ENCODE results near the gene GRHL3. TPM values are rescaled to one million over a fixed set of nuclear protein-coding genes. Genes with fewer than 3 reads are reported as not detected.

Gene GRHL3
- total and polyA plus RNA-seq, 10 of the 15 experiments (the other 5 are each of a cell fraction or from before 2014, with no cell fraction given) = 0.07 to 0.87 (median 0.34) TPM

GRCh38 chr1:24294716-24295371, 24.3 kb upstream of the GRHL3 start:
- ChIA-PET SMC1A (ENCODE audit: uncharacterized antibody, unreplicated experiment) (interaction anchor here (0.6 to 0.9 kb wide), 2 partner anchors 91 to 96 kb away, joined by 3 to 4 read pairs; no protein-coding TSS in a partner anchor), RAD21 (ENCODE audit: unreplicated experiment) (no interaction called here), POLR2A (no interaction called here), CTCF (interaction anchor here (1.1 kb wide), 1 partner anchor 97 kb away, joined by 5 read pairs; no protein-coding TSS in a partner anchor)
- Histone ChIP-seq H3K9ac (ENCODE audit: control insufficient read depth, insufficient read depth, low read length) (no peak overlapping the region), H3K9me3 (replicated peaks; ENCODE audit: control insufficient read depth, insufficient read depth, low read length) (no peaks in the 10 kb centered on the region), H3K36me3 (ENCODE audit: control insufficient read depth in 2 of 2, insufficient read depth in 2 of 2, low read length in 1 of 2) (no peaks in the 10 kb centered on the region), H2AFZ (ENCODE audit: control insufficient read depth, low read depth, low read length) (no peak overlapping the region), H4K20me1 (ENCODE audit: control insufficient read depth, insufficient read depth) (no peaks in the 10 kb centered on the region), H3K4me3 (no peak overlapping the region), H3K79me2 (ENCODE audit: control insufficient read depth, insufficient read depth, low read length) (no peaks in the 10 kb centered on the region), H3K4me2 (ENCODE audit: control insufficient read depth, insufficient read depth) (no peak overlapping the region), H3K4me1 (ENCODE audit: control insufficient read depth, insufficient read depth, low read length) (no peaks in the 10 kb centered on the region), H3K27me3 (replicated peaks in 1 of 2; ENCODE audit: control insufficient read depth in 2 of 2, insufficient read depth in 2 of 2, low read length in 1 of 2) (peaks cover 8 to 10% of the 10 kb centered on the region in 2 experiments), H3K27ac (ENCODE audit: control insufficient read depth, insufficient read depth) (no peak overlapping the region)
- in situ Hi-C loops (cut with MboI) = no loop called here
- DNase-seq (ENCODE audit: low read depth, low spot score) (no peak), FAIRE-seq (no peak), ATAC-seq (no peak)
- 35% methylated on average over 9 of the region's 9 CpGs for WGBS (ENCODE audit: insufficient coverage, insufficient replicate concordance, low lambda C conversion rate, missing lambda C conversion rate)
- TF ChIP-seq GABPA (IDR thresholded peaks at IDR 0.05; ENCODE audit: low read depth) (no peak), EGR1 (IDR thresholded peaks at IDR 0.05; ENCODE audit: borderline replicate concordance in 1 of 2, low read depth in 2 of 2, low read length in 2 of 2) (no peak), NFXL1 (IDR thresholded peaks at IDR 0.05; ENCODE audit: borderline replicate concordance) (no peak), CUX1 (IDR thresholded peaks at IDR 0.05; ENCODE audit: insufficient replicate concordance, low read depth, low read length) (no peak), TCF7 (IDR thresholded peaks at IDR 0.05; ENCODE audit: borderline replicate concordance) (no peak), ZNF217 (IDR thresholded peaks at IDR 0.05) (no peak), CEBPZ (IDR thresholded peaks at IDR 0.05; ENCODE audit: low read depth, low read length) (no peak), NFYA (IDR thresholded peaks at IDR 0.05; ENCODE audit: borderline replicate concordance, low read depth, low read length) (no peak), JUND (IDR thresholded peaks at IDR 0.05; ENCODE audit: low read depth, low read length) (no peak), RUNX3 (IDR thresholded peaks at IDR 0.05; ENCODE audit: low read length) (no peak)
- no TSS peak for BruUV-seq (replicated peaks)
- intact Hi-C loops (cut with micrococcal nuclease; ENCODE audit: unreplicated experiment) = no loop called here
